Ishikawa (cell line): ENCODE data around the gene MYO1B.

ENCODE experiments used
- CEBPB ChIP-seq: IDR thresholded peaks from 2 replicates; pipeline ENCODE4 v1.6.1; 2012
- CREB1 ChIP-seq: IDR thresholded peaks from 2 replicates; pipeline ENCODE4 v1.6.1; 2012; ENCODE audit warnings: low read depth
- EP300 ChIP-seq: IDR thresholded peaks from 2 replicates; pipeline ENCODE4 v1.6.1; 2012; ENCODE audit warnings: borderline replicate concordance

DNA sequence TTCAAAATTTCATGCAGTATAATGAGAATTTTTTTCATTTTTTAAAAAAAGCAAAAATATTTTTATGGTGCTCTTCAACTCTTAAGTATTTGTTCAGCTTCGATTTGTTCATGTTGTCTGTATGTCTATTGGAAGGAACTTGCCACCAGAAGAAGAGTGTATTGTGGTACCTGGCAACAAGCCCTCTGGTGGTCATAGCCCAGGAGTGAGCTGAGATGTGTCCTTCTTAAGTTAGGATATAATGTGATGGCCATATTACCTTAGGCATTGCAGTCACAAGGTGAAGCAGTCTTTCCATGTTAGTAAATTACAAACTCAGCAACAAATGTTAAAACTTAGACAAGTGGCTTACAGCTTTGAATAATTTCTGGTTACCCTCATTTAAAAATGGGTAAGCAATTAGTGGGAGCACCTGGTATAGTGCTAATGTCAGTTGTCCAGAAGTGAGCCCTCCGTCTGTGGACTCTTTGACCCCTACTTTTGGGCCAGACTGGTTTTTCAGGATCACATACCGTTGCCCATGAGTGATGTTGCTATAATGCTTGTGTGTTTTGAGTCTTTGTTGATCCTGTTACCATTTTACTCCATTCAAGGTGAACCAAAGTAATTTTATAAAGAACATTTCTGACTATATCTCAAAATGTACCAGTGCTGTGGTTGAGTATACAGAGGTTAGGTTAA lies 57.4 kb downstream of the MYO1B start:
- TF ChIP-seq CEBPB (no peak), CREB1 (no peak), EP300 (no peak)
